RPMI8226 (cell line): ENCODE measurements around the gene HNRNPM.
"Not testable (repeated sequence)": the region's sequence is repeated elsewhere in the genome, so short reads cannot be mapped to it uniquely, and the experiment has no call there.

ENCODE experiments used
- DNase-seq: peaks from one replicate; pipeline ENCODE4 v3.0.0-alpha.2; 2015

HNRNPM gene, protein sequence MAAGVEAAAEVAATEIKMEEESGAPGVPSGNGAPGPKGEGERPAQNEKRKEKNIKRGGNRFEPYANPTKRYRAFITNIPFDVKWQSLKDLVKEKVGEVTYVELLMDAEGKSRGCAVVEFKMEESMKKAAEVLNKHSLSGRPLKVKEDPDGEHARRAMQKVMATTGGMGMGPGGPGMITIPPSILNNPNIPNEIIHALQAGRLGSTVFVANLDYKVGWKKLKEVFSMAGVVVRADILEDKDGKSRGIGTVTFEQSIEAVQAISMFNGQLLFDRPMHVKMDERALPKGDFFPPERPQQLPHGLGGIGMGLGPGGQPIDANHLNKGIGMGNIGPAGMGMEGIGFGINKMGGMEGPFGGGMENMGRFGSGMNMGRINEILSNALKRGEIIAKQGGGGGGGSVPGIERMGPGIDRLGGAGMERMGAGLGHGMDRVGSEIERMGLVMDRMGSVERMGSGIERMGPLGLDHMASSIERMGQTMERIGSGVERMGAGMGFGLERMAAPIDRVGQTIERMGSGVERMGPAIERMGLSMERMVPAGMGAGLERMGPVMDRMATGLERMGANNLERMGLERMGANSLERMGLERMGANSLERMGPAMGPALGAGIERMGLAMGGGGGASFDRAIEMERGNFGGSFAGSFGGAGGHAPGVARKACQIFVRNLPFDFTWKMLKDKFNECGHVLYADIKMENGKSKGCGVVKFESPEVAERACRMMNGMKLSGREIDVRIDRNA

DNA sequence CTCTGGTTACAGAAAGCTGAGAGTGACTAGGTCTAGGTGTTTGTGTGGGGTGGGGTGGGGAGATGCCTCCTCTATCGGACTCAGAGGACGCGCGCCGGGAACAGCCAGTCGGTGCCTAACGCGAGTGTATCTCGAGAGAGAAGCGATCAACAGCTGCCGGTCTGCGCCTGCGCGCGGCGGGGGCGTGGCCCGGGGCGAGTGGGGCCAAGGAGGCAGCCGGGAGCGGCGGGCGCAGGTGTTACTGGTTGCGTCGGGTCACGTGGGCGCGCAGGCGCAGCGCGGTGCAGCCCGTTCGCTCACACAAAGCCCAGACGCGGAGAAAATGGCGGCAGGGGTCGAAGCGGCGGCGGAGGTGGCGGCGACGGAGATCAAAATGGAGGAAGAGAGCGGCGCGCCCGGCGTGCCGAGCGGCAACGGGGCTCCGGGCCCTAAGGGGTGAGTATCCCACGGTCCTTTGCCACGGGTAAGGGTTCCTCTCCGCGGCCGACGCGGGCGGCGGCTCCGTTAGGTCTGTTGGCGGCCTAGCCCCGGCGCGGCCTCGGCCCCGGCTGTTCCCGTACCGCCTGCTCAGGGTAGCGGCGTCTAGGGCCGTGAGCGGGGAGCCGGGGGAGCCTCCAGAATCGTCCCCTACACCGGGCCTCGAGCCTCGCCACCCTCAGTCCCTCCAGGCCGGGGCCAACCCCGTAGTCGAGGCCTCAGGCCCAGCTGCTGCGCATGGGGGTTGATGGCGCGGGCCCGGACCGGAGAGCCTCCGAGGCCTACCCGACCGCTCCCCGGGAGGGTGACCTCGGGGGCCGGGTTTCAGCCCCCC lies at the start of gene HNRNPM:
HNRNPM (plus strand) TSS at position 299 of the 811 bp plus-strand sequence; CDS start at position 323, 24 bp downstream.
- DNase-seq = peak; percentile 99

DNA sequence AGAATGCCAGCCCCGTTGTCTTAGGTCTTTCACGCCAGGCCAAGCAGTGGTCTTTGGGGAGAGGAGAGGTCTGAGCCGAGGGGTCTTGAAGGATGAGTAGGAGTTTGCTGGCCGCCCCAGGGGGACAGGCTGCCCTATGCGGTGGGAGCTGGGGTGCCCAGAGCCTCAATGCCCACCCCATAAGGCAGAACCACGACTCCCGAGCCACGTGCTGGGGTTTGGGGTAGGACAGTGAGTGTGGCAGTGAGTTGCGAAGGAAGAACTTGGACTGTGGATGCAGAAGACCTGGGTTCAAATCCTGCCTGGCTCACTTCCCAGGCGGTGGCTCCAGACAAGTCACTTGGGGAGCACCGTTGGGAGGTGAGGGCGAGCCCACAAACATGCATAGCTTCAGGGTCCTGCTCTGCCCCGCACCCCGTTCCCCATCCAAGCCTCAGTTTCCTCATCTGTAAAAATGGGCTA lies 49.1 kb upstream of the HNRNPM start:
- no peak for DNase-seq

DNA sequence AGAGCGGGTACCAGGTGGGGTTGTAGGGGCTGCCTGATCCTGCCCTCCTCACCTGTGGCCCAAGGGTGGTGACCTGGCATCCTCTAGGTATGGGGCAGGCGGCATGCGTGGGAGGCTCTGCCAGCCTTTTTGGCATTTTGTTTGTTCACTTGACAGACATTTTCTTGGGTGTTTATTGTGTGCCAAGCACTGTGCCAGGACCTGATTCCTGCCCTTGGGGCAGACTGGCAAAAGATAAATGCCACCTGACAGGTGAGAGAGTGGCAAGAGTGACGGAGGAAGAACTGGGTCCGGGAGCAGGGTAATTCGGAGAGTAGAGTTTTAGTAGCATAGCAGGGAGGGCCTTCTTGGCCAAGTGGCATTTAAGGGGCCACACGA lies 48.6 kb upstream of the HNRNPM start:
- DNase-seq = no peak

DNA sequence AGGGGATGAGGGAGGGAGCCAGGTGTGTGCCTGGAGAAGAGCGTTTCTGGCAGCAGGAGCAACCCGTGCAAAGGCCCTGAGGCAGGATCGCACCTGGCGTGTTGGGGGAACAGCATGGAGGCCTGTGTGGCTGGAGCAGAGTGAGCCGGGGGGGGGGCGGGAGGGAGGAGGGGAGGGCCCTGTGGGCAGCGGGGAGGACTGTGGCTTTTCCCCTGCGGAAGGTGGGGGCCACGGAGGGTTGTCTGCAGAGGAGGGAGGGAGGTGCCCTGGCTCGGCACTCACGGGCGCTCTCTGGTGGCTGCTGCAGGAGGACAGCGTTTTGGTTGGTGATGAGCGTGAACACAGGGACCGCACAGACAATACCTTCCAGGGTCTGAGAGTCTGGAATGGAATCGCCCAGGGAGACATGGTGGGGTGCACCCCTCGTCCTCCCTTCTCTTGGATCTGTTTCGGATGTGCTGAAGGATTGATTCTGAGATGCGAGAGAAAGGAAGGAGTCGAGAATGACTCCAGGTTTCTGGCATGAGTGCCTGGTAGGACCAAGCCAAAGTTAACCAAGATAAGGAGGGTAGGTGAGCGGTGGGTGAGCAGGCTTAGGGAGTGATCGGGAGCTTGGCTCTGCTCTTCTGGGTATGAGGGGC lies 48.1 kb upstream of the HNRNPM start:
- peak; percentile 76 for DNase-seq

DNA sequence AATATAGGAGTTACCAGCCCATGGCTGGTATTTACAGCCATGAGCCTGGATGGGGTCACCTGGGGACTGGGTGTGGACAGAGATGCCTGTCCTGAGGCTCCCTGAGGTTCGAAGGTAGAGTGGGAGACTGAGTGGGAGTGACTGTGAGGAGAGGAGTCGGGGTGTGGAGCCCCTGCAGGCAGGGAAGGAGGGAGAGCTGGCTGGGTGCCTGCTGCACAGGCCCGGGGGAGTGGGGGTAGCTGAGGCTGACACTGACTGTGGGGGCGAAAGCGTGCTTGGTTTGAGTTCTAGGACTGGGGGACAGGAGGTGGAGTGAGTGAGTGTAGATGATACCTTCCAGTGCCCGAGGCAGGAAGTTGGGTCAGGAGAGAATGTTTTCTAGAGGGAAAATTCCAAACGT lies 47.5 kb upstream of the HNRNPM start:
- no peak for DNase-seq

DNA sequence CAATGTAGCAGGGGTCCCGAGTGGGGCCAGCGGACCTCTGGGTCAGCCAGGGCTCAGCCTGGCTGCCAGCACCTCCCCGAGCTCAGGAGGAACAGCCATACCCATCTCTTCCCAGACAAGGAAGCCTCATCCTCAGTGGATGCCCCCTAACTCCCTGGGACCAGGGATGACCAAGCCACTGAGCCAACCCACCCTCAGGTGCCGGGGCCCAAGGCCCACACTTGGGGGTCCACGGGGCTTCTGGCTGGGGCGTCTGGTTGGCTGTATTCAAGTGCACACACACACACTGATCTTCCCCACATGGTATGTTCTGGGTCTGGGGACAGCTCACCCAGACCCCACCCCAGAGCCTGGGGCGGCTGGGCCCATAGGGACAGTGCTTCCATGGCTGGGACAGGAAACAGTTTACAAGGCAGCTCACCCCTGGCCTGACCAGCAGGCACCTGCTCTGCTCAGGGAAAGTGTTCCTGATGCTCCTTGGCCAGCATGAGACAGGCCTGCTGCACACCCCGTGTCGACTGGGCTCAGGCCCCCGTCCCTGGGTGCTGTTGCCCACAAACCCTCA lies 46.9 kb upstream of the HNRNPM start:
- no peak for DNase-seq

DNA sequence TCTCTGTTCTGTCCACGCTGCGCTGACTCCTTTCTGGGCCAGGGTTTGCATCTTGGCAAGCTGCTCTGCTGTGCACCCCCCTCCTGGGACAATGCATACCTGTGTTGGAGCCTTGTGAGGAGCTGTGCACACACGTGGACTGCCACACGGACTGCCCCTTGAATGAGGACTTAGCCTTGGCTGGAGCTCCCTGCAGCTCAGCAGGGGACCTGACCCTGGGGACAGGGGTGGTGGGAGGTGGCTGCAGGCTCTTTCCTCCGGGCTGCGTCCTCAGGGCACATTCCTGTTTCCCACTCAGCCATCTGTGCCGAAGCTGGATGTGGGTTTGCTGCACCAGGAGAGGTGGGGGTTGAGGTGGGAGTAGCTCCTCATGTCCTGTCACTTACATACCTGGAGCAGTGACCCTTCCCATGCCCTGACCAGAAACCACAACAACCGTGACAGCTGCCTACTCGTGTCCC lies 46.4 kb upstream of the HNRNPM start:
- DNase-seq = no peak

DNA sequence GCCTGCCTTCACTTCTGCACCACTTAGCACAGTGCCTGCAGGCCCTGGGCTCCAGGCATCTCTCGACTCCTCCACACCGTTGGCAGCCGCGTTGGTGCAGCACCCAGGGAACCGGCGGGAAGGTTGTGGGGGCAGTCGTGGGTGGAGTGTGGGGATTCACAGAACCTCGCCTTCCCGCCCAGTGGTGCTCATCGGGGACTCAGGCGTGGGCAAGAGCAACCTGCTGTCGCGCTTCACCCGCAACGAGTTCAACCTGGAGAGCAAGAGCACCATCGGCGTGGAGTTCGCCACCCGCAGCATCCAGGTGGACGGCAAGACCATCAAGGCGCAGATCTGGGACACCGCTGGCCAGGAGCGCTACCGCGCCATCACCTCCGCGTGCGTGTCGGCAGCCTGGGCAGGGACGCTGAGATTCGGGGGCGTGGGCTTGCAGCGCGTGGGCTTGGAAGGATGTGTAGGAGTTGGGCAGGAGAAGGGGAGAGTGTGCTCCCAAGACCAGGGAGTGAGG lies 45.0 kb upstream of the HNRNPM start:
- DNase-seq = no peak

DNA sequence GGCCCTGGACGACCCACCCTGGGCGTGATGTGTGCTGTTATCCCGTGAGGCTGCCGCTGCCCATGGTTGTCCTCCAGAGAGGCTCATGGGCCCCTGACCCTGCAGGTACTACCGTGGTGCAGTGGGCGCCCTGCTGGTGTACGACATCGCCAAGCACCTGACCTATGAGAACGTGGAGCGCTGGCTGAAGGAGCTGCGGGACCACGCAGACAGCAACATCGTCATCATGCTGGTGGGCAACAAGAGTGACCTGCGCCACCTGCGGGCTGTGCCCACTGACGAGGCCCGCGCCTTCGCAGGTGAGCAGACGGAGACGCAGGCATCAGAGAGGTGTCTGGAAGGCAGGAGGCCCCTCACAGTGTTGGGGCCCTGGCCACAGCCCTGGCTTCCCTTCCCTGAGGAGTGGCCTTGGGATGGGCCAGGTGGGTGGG lies 42.8 kb upstream of the HNRNPM start:
- no peak for DNase-seq

DNA sequence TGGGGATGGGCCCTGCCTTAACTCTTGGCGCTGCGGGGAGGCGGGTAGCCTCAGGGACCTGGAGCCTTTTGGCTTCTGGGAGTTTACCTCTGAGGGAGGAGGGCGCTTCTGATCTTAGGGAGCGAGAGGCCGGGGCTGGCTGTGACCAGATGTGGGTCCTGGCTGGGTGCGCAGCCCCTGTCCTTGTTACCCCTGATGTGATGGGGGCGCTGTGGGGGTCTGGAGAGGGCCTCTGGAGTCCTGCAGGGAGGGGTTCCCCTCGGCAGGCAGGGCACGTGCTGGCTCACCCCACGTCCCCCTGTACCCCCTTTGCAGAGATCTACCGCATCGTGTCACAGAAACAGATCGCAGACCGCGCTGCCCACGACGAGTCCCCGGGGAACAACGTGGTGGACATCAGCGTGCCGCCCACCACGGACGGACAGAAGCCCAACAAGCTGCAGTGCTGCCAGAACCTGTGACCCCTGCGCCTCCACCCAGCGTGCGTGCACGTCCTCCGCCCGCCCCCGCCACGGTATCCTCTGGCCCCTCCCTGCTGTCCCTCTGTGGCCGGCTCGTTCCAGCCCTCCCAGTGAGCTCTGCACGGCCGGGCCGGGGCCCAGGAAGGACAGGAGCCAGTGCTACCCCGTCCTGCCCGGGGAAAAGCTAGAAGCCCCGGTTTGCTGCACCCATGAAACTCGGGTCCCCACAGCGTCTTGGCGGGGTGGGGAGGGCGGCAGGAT lies 41.5 kb upstream of the HNRNPM start:
- DNase-seq = no peak

DNA sequence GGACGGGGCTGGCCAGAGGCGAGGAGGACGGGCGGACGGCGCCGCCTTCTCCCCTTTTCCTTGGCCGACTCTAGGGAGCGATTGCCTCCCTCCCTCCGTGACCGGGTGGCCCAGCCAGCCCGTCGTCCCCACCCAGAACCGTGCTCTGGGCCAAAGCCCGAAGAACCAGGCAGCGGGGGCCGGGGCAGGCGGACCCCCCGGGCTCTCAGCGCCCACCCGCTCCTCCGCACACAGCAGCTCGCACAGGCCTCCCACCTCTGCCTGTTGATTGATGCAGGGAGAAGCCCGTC lies 41.0 kb upstream of the HNRNPM start:
- DNase-seq = no peak

DNA sequence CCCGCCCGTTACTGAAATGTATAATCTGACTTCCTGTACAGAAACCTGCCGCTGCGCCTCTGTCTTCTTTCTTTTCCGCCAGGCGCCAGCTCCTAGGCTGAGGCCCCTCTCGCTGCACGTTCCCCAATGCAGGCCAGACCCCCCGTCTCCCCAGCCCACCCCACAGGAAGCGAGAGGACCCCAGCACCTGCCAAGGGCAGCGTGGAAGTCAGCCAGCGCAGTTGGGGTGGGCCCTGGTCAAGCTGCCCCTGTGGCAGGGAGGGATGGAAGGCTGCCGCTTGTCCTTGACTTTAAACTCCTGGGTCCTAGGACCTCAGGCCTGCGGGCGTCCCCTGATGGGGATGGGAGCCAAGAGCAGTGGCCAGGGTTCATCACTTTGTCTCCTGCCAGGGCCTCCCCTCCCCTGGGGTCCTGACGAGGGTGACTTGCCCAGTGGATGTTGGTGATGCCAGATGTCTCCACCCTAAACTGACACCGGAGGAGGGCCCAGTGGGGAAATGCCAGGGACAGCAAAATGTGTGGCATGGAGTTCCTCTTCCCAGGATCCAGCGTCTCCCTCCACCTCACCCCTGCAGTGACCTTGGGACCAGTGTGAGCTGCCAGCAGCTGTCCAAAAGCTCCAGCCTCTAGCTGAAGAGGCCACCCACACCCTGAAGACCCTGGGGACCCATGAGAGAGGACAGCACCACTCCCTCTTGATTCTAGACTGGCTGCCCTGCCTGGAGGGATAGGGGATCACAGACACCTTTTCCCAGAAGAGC lies 40.2 kb upstream of the HNRNPM start:
- no peak for DNase-seq

DNA sequence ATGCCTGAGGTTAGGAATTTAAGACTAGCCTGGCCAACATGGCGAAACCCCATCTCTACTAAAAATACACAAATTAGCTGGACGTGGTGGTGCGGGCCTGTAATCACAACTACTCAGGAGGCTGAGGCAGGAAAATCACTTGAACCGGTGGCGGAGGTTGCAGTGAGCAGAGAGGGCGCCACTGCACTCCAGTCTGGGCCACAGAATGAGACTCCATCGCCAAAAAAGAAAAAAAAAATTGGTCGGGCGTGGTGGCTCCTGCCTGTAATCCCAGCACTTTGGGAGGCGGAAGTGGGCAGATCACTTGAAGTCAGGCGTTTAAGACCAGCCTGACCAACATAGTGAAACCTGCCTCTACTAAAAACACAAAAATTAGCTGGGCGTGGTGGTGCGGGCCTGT lies 34.1 kb upstream of the HNRNPM start:
- DNase-seq = not testable (repeated sequence)

DNA sequence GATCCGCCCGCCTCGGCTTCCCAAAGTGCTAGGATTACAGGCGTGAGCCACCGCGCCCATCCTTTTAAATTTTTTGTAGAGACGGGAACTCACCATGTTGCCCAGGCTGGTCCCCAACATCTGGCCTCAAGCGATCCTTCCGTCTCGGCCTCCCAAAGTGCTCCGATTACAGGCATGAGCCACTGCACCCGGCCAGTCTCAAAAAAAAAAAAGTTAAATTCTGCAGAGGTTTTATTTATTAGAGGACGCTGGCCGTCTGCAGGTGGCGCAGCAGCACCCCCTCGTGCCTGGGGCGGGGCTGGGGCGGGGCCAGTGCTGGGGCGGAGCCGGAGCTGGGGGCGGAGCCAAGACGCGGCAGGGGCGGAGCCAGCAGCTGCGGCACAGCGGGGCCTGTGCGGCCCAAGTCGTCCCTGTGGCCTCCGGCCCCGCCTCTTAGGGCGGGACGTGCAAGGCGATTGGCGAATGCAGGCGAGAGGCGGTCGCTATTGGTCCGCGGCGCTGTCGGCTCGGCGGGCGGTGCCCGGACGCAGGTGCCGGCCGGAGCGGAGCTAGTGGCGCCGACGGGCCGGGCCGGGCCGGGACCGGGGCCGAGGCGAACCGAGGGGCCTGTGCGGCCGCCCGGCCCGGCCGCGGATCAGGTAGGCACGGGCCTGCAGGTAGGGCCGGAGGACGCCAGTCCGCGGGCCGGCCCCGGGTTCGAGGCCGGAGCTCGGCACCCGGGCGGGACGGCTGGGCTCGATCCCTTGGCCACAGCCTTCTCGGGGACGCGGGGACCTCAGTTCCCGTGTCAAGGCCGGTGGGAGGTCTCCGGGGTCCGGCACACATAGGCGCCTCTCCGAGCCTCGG lies 31.8 kb upstream of the HNRNPM start, which contains the start of gene MARCHF2:
MARCHF2 (plus strand) TSS at position 523 of the 846 bp plus-strand sequence. CDS start 8,536 bp downstream, outside the sequence.
- DNase-seq = peak; percentile 99

DNA sequence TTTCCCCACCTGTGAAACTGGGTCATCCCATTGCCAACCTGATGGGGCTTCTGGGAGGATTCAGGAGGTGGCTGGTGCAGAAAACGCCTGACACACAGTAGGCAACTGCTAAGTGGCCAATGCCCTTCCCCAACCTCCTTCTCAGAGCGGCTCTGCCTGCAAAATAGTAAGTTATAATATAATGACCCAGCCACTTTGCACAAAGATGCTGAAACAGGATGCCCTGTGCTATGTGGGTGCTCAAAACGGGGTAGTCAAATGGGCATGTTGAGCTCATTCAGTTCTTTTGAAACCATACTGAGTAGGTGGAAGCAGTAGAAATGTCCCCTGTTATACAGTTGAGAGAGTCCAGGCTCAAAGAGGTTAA lies 31.2 kb upstream of the HNRNPM start:
- DNase-seq = no peak

DNA sequence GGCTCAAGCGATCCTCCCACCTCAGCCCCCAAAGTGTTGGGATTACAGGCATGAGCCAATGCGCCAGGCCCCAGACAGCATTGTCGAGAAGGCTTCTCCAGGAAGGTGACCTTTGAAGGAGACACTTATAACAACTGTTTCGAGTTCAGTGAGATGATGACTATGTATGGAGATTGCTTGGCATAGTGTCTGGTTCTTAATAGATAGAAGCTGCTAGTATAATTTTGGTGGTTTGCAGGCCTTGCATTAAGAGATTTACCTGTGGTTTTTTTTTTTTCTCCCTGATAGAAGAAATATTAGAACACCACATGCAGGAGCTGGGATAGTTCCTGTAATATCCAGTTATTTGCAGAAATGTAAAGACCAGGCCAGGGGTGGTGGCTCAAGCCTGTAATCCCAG lies 28.0 kb upstream of the HNRNPM start:
- DNase-seq = no peak

DNA sequence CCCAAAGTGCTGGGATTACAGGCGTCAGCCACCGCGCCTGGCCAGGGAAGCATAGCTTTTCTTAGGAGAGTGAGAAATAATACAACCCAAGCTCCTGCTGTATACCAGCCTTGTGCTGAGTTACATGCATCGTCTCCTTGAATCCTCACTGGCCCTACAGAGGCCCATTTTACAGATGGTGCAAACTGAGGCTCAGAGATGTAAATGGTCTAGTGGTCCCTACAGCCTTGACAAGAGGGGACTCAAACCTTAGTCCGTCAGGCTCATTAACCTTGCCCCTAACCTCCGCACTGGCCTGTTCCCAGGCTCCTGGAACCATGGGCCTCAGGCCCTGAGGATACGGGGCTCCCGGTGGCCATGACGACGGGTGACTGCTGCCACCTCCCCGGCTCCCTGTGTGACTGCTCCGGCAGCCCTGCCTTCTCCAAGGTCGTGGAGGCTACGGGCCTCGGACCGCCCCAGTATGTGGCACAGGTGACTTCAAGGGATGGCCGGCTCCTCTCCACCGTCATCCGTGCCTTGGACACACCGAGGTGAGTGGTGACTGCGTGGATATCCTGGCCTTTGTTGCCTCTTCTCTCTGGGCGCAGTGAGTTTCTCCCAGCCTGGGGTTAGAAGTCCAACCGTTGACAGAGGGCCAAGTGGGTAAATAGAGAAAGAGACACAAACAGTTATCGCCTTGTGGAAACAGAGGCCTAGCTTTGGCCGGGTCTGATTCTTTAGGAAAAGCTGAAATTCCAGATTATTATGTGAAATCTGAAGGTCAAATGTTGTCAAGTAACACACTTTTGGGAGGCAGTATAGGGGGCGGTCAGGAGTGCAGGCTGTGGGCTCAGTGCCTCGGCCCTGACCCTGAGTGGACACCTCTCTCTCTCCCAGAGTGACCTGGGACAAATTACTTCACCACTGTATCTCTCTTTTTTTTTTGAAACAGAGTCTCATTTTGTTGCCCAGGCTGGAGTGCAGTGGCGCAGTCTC lies 23.0 kb upstream of the HNRNPM start:
- no peak for DNase-seq

DNA sequence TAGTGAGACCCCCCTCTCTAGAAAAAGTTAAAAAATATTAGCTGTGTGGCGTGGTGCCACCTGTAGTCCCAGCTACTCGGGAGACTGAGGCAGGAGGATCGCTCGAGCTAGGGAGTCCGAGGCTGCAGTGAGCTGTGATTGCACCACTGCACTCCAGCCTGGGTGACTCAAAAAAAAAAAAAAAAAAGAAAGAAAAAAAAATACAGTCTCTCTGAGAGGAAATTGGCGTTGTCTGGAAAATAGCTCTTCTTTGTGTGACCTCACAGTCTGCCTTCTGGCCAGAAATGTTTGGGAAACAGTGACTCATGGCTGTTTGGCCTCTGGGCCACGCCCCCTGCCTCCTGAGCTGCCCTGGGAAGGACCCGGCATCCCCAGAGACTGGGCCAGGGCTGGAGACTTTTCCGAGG lies 21.0 kb upstream of the HNRNPM start:
- DNase-seq = no peak

DNA sequence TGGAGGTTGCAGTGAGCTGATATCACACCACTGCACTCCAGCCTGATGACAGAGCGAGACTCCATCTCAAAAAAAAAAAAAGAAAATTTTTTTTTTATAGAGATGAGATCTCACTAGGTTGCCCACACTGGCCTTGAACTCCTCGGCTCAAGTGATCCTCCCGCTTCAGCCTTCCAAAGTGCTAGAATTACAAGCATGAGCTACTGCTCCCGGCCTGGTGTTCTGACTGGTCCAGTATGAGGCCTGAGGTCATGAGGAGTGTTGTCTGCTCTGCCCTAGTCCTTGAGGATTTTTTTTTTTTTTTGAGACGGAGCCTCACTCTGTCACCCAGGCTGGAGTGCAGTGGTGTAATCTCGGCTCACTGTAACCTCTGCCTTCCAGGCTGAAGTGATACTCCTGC lies 19.4 kb upstream of the HNRNPM start:
- DNase-seq = not testable (repeated sequence)
